Glomerular visceral epithelial cell (primary cell): ENCODE measurements around the gene FOLR1.
"Not testable (repeated sequence)": the region's sequence is repeated elsewhere in the genome, so short reads cannot be mapped to it uniquely, and the experiment has no call there.

ENCODE experiments used
- DNase-seq: peaks from one replicate; pipeline ENCODE4 v3.0.0-alpha.2; 2016; ENCODE audit errors: extremely low spot score

Gene FOLR1

GRCh38 chr11:72191961-72192381, at the start of gene FOLR1:
Gene FOLR1 (plus strand): TSS chr11:72192140. CDS start chr11:72192174, 34 bp downstream.
- DNase-seq = peak; percentile 33

GRCh38 chr11:72142543-72142942, 49.4 kb upstream of the FOLR1 start:
- peak; percentile 72 for DNase-seq

- DNase-seq = peak; percentile 88
Observed at GRCh38 chr11:72144807-72145565, 47.0 kb upstream of the FOLR1 start.

- no peak for DNase-seq
Observed at GRCh38 chr11:72146625-72147024, 45.3 kb upstream of the FOLR1 start.

GRCh38 chr11:72150882-72151281, 41.1 kb upstream of the FOLR1 start:
- DNase-seq = no peak

- DNase-seq = not testable (repeated sequence)
Observed at GRCh38 chr11:72153874-72154273, 38.1 kb upstream of the FOLR1 start.

GRCh38 chr11:72154816-72155215, 37.1 kb upstream of the FOLR1 start:
- DNase-seq = no peak

GRCh38 chr11:72155751-72156150, 36.2 kb upstream of the FOLR1 start:
- no peak for DNase-seq

GRCh38 chr11:72157131-72157530, 34.8 kb upstream of the FOLR1 start:
- no peak for DNase-seq

- DNase-seq = no peak
Observed at GRCh38 chr11:72160319-72160718, 31.6 kb upstream of the FOLR1 start.

GRCh38 chr11:72162891-72163492, 28.9 kb upstream of the FOLR1 start:
- no peak for DNase-seq

GRCh38 chr11:72164187-72164586, 27.8 kb upstream of the FOLR1 start:
- DNase-seq = not testable (repeated sequence)

- DNase-seq = not testable (repeated sequence)
Observed at GRCh38 chr11:72169046-72169555, 22.8 kb upstream of the FOLR1 start.

- DNase-seq = not testable (repeated sequence)
Observed at GRCh38 chr11:72169754-72170153, 22.2 kb upstream of the FOLR1 start.

- not testable (repeated sequence) for DNase-seq
Observed at GRCh38 chr11:72172043-72172442, 19.9 kb upstream of the FOLR1 start.

- no peak for DNase-seq
Observed at GRCh38 chr11:72173291-72173690, 18.6 kb upstream of the FOLR1 start.

- DNase-seq = no peak
Observed at GRCh38 chr11:72174302-72175070, 17.5 kb upstream of the FOLR1 start.

- DNase-seq = no peak
Observed at GRCh38 chr11:72177656-72178055, 14.3 kb upstream of the FOLR1 start.

GRCh38 chr11:72179049-72179803, 12.7 kb upstream of the FOLR1 start:
- no peak for DNase-seq

- DNase-seq = peak; percentile 21
Observed at GRCh38 chr11:72179804-72180396, 12.0 kb upstream of the FOLR1 start.

- peak; percentile 18 for DNase-seq
Observed at GRCh38 chr11:72180892-72181552, 10.9 kb upstream of the FOLR1 start.
